Thoracic aorta (tissue), 2 donors: ENCODE results near the gene DCAF5. TPM values are rescaled to one million over a fixed set of nuclear protein-coding genes. Genes with fewer than 3 reads are reported as not detected.
"Not testable (repeated sequence)": the region's sequence is repeated elsewhere in the genome, so short reads cannot be mapped to it uniquely, and the experiment has no call there.

Experiments
- ATAC-seq: fragments of 150-250 bp; one replicate; pipeline ENCODE4 v1.8.0; 2017; ENCODE audit warnings: low read depth; ENCODE audit not compliant: insufficient number of reproducible peaks, low FRiP score
- DNase-seq: peaks from one replicate; pipeline ENCODE4 v3.0.0-alpha.2; 2020; ENCODE audit warnings: low spot score
- H3K27ac ChIP-seq, 2 donors: fragments of 200-600 bp; sonication (generic); 1 replicate in 1 of 2; 2 replicates in 1 of 2; pipeline ENCODE4 v1.5.1; 2016; ENCODE audit warnings: mild to moderate bottlenecking in 2 of 2, moderate library complexity in 2 of 2
- H3K27me3 ChIP-seq: fragments of 200-600 bp; sonication (generic); replicated peaks from 2 replicates; pipeline ENCODE4 v1.6.0; 2016; ENCODE audit warnings: mild to moderate bottlenecking; ENCODE audit not compliant: insufficient read depth
- H3K36me3 ChIP-seq: fragments of 200-600 bp; sonication (generic); one replicate; pipeline ENCODE4 v1.5.1; 2016
- H3K4me1 ChIP-seq, 2 donors: fragments of 200-600 bp; sonication (generic); 1 replicate in 1 of 2; 2 replicates in 1 of 2; pipeline versions ENCODE4 v1.5.1 to v1.6.0; 2016; ENCODE audit warnings: low read depth in 2 of 2, mild to moderate bottlenecking in 1 of 2; ENCODE audit not compliant: control insufficient read depth in 1 of 2
- H3K4me3 ChIP-seq: fragments of 200-600 bp; sonication (generic); 2 replicates; pipeline ENCODE4 v1.5.1; 2016; ENCODE audit warnings: mild to moderate bottlenecking
- H3K9me3 ChIP-seq: fragments of 200-600 bp; sonication (generic); 2 replicates; pipeline ENCODE4 v1.5.1; 2016
- total RNA-seq, 2 donors: library from RNA; depleted of rRNA; stranded (reverse); fragments of >200 nt; gene quantifications; one replicate each; pipeline versions ENCODE4 v1.1.0 to v1.2.3, GENCODE V29; 2016
- TF ChIP-seq, protein P1 (sequence below): fragments of 200-600 bp; sonication (generic); IDR thresholded peaks from one replicate; pipeline ENCODE4 v1.5.1; 2019; ENCODE audit warnings: antibody characterized with exemption

DCAF5 gene
- total RNA-seq, 2 donors from 2014 or later = 37.6 to 42.0 TPM

DNA sequence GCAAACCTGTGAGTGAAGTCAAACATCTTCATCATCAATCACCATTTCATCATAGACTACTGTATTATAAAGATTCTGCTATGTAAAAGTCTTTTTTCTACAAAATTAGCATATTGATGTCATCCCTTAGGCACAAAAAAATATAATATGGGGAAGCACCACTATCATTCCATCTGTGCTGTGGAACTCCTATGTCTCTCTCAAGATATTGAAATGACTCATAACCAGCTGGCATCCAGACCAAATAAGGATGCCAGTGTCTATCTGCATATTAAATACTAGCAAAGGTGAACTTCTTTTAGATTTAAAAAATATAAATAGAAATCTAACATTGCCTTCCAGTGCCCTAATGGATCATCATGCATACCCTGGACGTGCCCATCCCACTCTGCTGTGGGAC is 17.9 kb upstream of the DCAF5 start:
- Histone ChIP-seq H3K36me3 (no peaks in the 10 kb centered on the region), H3K9me3 (no peaks in the 10 kb centered on the region), H3K27me3 (no peaks in the 10 kb centered on the region), H3K4me1 (no peaks in the 10 kb centered on the region), H3K27ac (no peak overlapping the region), H3K4me3 (no peak overlapping the region)
- ATAC-seq (no peak), DNase-seq (no peak)
- TF ChIP-seq, protein P1, sequence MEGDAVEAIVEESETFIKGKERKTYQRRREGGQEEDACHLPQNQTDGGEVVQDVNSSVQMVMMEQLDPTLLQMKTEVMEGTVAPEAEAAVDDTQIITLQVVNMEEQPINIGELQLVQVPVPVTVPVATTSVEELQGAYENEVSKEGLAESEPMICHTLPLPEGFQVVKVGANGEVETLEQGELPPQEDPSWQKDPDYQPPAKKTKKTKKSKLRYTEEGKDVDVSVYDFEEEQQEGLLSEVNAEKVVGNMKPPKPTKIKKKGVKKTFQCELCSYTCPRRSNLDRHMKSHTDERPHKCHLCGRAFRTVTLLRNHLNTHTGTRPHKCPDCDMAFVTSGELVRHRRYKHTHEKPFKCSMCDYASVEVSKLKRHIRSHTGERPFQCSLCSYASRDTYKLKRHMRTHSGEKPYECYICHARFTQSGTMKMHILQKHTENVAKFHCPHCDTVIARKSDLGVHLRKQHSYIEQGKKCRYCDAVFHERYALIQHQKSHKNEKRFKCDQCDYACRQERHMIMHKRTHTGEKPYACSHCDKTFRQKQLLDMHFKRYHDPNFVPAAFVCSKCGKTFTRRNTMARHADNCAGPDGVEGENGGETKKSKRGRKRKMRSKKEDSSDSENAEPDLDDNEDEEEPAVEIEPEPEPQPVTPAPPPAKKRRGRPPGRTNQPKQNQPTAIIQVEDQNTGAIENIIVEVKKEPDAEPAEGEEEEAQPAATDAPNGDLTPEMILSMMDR = no peak

DNA sequence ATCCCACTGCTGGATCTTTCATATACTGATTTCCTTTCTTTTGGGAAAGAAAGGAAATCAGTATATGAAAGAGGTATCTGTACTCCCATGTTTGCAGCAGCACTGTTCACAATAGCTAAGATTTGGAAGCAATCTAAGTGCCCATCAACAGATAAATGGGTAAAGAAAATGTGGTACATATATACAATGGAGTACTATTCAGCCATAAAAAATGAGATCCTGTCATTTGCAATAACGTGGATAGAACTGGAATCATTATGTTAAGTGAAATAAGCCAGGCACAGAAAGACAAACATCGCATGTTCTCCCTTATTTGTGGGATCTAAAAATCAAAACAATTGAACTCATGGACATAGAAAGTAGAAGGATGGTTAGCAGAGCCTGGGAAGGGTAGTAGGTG is 12.9 kb upstream of the DCAF5 start:
- not testable (repeated sequence) for H3K27me3 ChIP-seq, H3K4me1 ChIP-seq, DNase-seq, H3K27ac ChIP-seq, ATAC-seq, H3K4me3 ChIP-seq, H3K9me3 ChIP-seq, H3K36me3 ChIP-seq

DNA sequence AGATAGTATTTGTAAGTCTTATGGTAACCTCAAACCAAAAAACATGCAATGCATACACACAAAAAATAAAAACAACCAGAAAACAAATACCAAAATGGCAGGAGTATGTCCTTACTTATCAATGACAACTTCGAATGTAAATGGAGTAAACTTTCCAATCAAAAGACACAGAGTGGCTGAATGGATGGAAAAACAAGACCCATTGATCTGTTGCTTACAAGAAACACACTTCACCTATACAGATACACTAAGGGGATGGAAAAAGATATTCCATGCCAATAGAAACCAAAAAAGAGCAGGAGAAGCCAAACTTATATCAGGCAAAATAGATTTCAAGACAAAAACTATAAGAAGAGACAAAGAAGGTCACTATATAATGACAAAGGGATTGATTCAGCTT is 8.7 kb upstream of the DCAF5 start:
- ATAC-seq (no peak), DNase-seq (no peak)
- H3K27me3 ChIP-seq = no peaks in the 10 kb centered on the region
- no peaks in the 10 kb centered on the region for H3K36me3 ChIP-seq
- no peak overlapping the region for H3K27ac ChIP-seq
- H3K4me1 ChIP-seq = no peaks in the 10 kb centered on the region
- no peaks in the 10 kb centered on the region for H3K9me3 ChIP-seq
- TF ChIP-seq, protein P1 = no peak
- H3K4me3 ChIP-seq = no peak overlapping the region

DNA sequence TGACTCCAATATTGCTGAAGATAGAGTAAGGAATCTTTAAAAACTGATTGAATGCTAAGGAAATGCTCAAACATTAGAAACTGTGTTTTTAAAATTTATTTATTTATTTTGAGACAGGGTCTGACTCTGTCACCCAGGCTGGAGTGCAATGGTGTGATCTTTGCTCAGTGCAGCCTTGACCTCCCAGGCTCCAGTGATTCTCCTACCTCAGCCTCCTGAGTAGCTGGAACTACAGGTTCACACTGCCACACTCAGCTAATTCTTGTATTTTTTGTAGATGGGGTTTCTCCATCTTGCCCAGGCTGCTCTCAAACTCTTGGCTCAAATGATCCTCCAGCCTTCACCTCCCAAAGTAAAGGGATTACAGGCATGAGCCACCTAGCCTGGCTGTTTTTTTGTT is 3.3 kb upstream of the DCAF5 start:
- peaks cover 0 to 16% of the 10 kb centered on the region in 2 donors for H3K4me1 ChIP-seq
- H3K4me3 ChIP-seq = no peak overlapping the region
- no peaks in the 10 kb centered on the region for H3K27me3 ChIP-seq
- H3K27ac ChIP-seq = no peak overlapping the region
- no peaks in the 10 kb centered on the region for H3K36me3 ChIP-seq
- H3K9me3 ChIP-seq = no peaks in the 10 kb centered on the region
- ATAC-seq (no peak), DNase-seq (no peak)
- TF ChIP-seq, protein P1 = no peak

DNA sequence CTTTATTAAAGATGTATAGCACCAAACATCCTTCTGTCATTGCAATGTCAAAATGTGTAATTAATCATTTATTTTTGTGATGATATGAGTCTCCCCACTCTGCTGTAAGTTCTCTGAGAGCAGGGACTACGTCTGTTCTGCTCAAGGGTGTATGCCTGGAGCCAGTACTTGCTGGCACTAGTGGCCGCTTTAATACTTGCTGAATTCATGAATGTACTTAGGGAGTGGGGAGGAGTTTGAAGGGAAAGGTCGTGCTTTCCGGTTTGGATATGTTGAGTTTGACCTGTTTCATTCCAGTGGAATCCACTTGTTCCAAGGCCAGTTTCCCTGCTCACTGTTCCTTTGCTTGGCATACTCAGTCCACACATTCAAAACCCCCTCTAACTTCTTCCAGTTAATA is 1.9 kb upstream of the DCAF5 start:
- Histone ChIP-seq H3K27me3 (no peaks in the 10 kb centered on the region), H3K27ac (peak overlapping the region; percentile 22 to 96), H3K9me3 (no peaks in the 10 kb centered on the region), H3K36me3 (no peaks in the 10 kb centered on the region), H3K4me3 (no peak overlapping the region), H3K4me1 (peaks cover 14 to 30% of the 10 kb centered on the region in 2 donors)
- ATAC-seq = no peak
- peak; percentile 5 for DNase-seq
- TF ChIP-seq, protein P1 = no peak

DNA sequence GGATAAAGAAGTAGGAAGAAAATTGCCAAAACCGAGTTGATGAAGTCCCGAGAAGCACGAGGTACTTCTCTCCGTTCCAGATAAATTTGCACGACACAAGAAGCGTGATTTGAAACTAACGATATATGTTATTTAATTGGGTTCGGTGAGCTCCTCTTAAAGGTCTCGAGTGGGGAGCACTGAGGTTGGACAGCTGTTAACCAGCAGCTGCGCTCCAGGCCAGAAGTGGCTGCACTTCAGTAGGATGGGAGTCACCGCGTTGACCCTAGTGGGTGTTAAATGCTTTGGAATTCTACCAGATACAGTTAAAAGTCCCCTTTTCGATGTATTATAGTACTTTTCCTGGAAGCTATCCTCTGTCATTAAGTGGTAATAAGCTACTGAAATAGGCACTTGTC is 953 bp upstream of the DCAF5 start:
- H3K4me3 ChIP-seq = peak overlapping the region; percentile 92
- H3K27me3 ChIP-seq = no peaks in the 10 kb centered on the region
- TF ChIP-seq, protein P1 = no peak
- DNase-seq = no peak
- H3K36me3 ChIP-seq = no peaks in the 10 kb centered on the region
- H3K4me1 ChIP-seq = peaks cover 21 to 39% of the 10 kb centered on the region in 2 donors
- peak overlapping the region; percentile 95 to 96 for H3K27ac ChIP-seq
- no peaks in the 10 kb centered on the region for H3K9me3 ChIP-seq
- no peak for ATAC-seq
